Measurements from ENCODE around the gene CEP170.

The CEP170 gene

DNA sequence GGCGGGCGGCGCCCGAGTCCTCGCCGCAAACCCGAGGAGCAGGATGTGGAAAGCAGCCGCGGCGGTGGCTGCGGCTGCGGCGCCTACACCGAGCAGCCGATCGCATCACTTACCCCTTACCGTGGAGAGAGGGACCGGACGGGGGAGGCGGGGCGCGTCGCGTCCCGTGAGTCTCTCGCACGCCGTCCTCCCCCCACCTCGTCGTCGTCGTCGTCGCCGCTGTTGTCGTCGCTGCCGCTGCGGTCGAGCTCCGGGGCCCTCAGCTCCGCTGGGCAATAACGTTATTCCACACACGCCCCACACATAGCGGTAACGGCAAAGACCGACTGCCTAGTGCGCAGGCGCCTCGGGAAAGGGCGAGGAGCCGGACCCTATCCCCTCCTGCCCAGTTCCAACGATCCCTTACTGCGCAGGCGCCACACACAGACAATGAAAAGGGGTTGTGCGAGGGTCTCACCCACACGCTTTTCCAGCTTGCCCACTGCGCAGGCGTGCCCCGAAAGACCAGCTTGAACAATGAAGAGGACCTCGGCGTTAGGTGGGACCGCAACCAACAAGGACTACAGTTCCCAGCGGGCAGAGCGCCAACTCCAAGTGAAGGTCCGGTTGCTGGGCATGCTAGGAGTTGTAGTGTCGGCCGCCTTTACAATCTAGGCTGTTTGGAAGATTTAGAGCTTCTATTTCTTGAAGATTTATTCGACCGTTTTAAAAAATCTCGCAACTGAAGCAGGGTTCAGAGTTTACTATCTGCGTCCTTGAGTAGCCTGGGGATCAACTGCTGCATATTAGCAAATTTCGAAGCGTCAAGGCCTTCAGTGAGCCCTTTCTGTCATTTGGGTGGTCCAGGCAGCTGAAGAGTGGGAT lies at the start of gene CEP170:
CEP170 (minus strand) TSS at position 355 of the 864 bp plus-strand sequence. CDS start 30,001 bp downstream, outside the sequence.
- DNase-seq: peak; percentile 88

- DNase-seq: no peak
These were observed 46.0 kb upstream of the CEP170 start for GRCh38 chr1:243301059-243301458.

DNA sequence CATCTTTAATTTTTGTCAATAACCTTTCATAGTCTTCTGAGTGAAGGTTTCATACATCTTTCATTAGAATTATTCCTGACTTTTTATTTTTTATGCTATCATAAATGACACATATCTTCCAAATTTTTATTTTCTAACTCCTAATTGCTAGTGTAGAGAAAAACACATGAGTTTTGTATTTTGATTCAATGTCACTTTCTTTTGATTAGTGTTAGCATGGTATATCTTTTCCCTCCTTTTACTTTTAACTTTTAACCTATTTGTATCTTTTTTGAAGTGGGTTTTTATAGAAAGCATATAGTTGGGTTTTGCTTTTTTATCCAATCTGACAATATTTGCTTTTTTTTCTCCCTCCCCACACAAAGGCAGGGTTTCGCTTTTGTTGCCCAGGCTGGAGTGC lies 44.0 kb upstream of the CEP170 start:
- DNase-seq: no peak

DNA sequence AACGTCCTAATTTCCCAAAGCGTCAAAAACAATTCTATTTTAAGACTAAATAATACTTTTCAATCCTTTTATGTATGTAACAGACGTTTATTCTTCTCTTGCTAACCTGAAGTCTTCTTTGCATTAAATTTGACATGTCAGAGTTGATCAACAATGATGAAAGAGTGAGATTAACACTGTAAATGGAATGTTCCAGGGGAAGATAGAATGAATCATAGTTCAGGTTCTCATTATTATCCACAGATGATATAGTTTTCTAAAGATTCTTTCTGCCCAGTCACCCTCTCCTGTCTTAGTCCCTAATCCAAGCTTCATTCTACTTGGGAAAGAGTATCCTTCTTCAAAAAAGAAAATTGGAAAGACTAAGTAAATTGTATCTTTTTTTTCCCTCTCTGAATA lies 39.6 kb upstream of the CEP170 start:
- DNase-seq: no peak

DNA sequence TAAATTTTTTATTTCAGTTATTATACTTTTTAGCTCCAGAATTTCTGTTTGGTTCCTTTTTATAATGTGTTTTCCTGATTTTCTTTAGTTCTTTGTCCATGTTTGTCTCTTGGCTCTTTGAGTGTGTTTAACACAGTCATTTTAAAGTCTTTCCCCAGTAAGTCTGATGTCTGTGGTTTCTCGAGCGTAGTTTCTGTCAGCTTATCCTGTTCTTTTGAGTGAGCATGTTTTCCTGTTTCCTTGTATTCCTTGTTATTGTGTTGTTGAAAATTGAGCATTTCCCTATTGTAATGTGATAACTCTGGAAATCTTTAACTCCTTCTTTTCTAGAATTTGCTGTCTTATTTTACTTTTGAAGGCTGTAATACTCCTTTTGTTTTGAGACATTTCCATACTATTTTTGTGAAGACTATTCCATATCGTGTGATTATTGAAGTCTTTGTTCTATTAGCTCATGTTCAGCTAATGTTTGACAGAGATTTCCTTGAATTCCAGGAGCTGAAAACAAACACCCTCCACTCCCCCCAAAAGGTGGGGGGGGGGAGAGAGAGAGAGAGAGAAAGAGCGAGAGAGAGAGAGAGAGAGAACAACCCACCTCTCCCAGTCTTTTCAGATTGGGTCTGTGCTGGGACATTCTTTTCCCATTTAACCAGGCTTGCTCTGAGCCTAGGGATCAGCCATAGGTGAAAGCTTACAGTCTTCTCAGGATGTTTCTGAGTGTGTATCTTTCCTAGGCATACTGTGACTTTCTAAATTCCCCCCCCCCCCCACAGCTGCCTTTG lies 39.1 kb upstream of the CEP170 start:
- DNase-seq: no peak

- DNase-seq: no peak
These were observed 37.0 kb upstream of the CEP170 start for GRCh38 chr1:243292117-243292516.

DNA sequence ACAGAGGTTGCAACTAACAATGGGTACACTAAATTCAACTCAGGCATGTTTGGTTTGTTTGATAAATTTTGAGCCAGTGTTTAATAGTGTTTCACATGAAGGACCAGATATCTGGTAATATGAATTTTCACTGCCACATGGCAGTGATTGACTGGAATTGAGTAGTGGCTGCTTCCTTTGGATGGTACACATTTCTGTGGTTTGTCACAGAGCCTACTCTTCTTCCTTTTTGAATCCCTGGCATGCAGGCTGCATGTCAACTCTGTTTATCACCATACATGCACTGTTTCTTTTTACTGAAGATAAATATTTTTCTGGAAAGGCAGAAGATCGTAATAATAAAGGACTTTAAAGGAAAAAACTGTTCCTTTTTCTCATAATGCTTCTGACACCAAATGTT lies 36.2 kb upstream of the CEP170 start:
- DNase-seq: no peak

- no peak for DNase-seq
These were observed 33.0 kb upstream of the CEP170 start for GRCh38 chr1:243288062-243288461.

GRCh38 chr1:243287652-243288051 lies 32.6 kb upstream of the CEP170 start:
- DNase-seq: no peak

DNA sequence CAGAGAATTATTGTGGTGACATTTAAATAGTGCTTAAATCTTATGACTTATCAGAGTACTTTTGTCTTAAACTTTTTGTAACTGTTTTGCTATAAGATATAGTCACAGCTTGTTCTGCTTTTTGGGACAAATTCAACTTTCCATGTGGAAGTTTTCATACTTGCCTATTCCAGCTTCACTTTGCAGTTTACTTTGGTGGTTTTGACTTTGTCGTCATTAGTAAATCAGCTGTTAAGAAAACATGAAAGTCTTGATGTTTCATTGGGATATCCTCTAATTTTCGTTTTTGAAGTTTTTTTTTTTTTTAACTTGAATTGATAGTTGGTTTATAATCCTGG lies 32.0 kb upstream of the CEP170 start:
- no peak for DNase-seq

DNA sequence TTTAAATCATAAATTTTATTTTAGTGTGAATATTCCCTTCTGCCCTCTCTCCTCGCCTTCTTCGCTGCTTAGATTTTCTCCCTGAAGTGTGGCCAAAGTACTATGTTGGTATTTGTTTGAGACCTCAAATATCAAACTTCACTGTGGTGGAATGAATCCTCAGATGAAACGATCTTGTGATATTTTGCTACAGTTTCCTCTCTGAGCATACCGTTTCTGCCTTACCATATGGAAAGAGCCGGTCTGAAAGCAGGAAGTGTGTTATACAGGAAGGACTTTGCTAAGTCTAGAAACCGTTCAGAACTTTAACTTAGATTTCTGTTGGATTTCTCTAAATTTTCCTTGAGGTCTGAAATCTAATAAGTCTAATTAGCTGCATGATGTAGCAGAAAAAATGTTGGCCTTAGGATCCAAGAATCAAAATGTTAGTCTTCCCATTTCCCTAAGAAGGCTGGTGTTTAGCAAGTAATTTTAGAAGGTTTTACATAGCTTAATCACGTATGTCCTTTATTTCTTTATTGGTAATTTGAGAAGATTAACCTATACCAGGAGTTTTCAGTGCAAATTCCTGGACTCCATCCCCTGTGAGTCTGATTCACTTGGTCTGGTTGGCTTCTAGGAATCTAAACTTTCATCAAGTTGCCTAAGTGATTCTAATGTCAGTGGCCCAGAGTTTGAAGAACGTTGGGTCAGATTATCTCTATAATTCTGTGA lies 31.5 kb upstream of the CEP170 start:
- DNase-seq: no peak

DNA sequence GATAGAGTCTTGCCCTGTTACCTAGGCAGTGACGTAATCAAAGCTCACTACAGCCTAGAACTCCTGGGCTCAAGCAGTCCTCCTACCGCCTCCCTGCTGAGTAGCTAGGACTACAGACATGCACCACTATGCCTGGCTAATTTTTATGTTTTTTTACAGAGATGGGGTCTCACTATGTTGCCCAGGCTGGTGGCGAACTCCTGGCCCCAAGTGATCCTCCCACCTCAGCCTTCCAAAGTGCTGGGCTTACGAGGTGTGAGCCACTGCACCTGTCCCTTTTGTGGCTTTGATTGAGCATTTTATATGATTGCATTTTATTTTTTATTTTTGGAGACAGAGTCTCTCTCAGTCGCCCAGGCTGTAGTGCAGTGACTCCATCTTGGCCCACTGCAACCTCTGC lies 26.6 kb upstream of the CEP170 start:
- no peak for DNase-seq

DNA sequence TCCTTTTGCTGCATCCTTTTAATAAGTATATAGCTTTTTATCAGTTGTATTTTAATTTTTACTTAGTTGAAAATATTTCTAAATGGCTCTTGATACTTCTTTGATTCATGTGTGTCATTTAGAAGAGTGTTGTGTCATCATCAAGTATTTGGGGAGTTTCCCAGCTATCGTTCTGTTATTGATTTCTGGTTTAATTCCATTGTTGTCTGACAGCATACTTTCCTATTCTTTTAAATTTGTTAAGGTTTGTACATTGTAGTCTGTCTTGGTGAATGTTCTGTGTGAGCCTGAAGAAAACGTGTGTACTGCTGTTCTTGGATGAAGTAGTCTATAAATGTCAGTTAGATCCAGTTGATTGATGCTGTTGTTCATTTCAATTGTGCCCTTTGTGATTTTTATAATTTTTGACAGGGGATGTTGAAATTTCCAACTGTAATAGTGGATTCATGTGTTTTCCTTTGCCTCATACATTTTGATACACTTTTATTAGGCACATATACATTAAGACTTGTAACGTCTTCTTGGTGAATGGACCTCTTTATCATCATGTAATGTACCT lies 25.6 kb upstream of the CEP170 start:
- DNase-seq: no peak

DNA sequence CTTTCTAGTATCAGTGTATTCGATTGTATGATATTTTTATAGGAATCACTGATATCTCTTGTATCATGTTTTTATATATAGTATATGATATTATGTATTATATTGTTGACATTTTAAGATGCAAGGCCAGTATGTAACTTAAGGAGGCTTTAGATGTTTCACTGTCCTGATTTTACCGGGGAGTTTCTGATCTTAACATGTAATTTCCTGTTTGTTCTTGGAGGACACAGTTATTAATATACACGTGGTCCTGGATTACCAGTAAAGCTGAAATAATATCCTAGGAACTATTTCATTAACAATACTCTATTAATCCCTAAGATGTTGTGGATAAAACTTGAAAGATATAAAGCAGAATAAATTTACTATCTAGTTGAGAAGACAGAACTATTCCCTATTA lies 20.2 kb upstream of the CEP170 start:
- no peak for DNase-seq

DNA sequence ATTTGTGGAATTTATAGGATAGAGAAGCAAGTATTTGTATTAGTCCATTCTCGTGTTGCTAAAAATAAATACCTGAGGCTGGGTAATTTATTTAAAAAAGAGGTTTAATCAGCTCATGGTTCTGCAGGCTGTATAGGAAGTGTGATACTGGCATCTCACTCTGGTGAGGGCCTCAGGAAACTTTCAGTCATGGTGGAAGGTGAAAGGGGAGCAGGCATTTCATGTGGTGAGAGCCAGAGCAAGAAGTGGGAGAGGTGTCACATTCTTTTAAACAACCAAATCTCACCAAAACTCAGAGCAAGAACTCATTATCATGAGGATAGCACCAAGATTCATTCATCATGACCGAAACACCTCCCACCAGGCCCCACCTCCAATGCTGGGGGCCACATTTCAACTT lies 18.9 kb upstream of the CEP170 start:
- no peak for DNase-seq

GRCh38 chr1:243273506-243273905 lies 18.4 kb upstream of the CEP170 start:
- no peak for DNase-seq

DNA sequence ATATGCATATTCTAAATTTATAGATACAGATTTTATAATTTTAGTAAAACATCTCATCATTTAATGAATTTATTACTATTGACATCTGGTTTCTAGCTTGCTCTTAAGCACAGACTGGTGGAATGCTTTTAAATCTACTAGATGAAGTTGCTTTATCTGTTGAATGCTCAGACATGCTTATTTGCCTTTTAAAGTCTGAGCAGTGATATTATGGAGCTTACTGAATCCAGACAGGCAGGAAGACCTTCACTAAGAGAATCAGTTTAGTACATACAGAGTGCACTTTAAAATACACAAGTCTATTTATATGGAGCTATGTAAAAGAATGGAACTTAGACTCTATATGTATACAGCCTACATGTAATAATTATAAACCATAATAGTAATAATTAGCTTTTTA lies 17.3 kb upstream of the CEP170 start:
- no peak for DNase-seq

DNA sequence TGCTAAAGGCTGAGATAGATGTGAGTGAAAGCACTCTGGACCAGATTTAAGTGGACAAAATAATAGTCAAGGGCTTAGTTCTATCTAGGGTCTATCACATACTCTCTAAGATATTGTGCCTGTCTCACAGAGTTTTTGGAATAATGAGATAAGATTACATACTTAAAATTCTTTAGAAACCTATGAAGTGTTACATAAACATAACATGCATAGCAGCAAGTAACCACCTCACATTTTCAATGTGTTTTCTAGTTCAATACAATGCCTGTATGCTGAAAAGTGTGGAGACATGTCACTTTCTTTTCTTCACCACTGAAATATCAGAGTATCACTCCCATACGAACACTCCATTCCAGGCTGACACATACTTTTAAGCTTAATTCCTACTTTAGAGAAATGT lies 16.9 kb upstream of the CEP170 start:
- DNase-seq: no peak

DNA sequence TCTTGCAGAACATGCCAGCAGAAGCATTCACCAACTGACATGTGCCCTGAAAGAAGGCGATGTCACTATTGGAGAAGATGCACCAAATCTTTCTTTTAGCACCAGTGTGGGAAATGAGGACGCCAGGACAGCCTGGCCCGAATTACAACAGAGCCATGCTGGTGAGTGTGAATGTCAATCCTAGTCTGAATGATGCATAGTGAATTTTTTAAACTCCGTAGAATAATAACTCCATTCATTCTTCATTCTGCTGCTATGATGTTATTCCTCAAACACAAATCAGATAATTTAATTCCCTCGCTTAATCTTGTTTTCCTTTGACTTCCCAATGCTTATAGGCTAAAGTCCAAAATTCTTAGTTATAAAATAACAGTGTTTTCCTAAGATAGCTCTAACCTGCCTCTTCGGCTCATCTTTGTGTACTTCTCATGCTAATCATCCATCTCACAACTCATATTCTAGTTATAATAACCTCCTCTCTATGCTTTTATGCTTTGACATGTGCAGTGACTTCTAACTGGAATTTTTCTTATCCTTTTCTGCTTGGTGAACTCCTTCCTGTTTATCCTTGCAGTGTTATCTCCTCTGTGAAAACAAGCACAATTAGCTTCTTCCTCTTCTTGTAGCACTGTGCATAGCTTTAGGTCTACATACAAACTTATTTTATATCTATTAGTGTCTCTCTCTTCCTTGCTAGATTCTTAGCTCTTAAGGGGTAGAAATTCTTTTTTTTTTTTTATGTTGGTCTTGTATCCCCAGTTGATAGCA lies 15.2 kb upstream of the CEP170 start:
- DNase-seq: no peak

GRCh38 chr1:243269461-243269801 lies 14.3 kb upstream of the CEP170 start:
- DNase-seq: no peak

DNA sequence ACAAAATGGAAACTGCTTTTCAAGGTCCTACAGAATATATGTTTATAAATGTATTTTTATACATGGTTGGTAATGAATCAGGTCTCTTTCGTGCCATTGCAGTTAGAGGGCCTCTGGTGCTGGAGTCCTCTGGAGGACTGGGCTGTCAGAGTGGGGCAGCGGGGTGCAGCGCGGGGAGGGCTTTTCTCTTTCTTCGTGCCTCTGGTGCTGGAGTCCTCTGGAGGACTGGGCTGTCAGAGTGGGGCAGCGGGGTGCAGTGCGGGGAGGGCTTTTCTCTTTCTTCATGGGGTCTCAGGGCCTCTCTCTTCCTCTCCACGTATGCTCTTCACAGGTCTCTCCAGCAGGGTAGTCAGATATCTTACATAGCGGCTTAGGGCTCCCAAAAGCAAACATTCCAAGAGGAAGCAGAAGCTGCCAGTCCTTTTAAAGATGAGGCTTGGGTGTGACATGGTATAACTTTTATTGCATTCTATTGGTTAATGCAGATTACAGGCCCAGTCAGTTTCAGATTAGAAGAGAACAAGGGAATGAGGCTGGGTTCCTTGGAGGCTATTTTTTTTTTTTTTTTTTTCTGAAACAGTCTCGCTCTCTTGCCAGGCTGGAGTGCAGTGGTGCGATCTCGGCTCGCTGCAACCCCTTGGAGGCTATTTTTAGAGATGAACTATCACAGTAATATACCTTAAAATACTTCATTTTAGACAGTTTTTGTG lies 13.8 kb upstream of the CEP170 start:
- no peak for DNase-seq

All from RPMI8226 (cell line).